Esophagus muscularis mucosa (tissue), 4 donors: ENCODE results near the gene MAP3K9. TPM values are rescaled to one million over a fixed set of nuclear protein-coding genes. Genes with fewer than 3 reads are reported as not detected.

ENCODE experiments used
- DNase-seq: peaks from one replicate; pipeline ENCODE4 v3.0.0-alpha.2; 2017; ENCODE audit errors: extremely low spot score
- H3K27ac ChIP-seq, 4 donors: fragments of 200-600 bp; sonication (generic); replicated peaks in 1 of 4; 1 replicate in 3 of 4; 2 replicates in 1 of 4; pipeline ENCODE4 v1.5.1; 2016 to 2019; ENCODE audit warnings: mild to moderate bottlenecking in 1 of 4
- H3K27me3 ChIP-seq, 4 donors: fragments of 200-600 bp; sonication (generic); one replicate each; pipeline versions ENCODE4 v1.5.1 to v1.6.0; 2016 to 2019
- H3K36me3 ChIP-seq, 4 donors: fragments of 200-600 bp; sonication (generic); one replicate each; pipeline ENCODE4 v1.5.1; 2016 to 2019
- H3K4me1 ChIP-seq, 4 donors: fragments of 200-600 bp; sonication (generic); one replicate each; pipeline ENCODE4 v1.5.1; 2016 to 2019
- H3K4me3 ChIP-seq, 4 donors: fragments of 200-600 bp; sonication (generic); 1 replicate in 2 of 4; 2 replicates in 2 of 4; pipeline ENCODE4 v1.5.1; 2016 to 2019; ENCODE audit warnings: mild to moderate bottlenecking in 4 of 4, moderate library complexity in 1 of 4
- H3K9me3 ChIP-seq, 4 donors: fragments of 200-600 bp; sonication (generic); 1 replicate in 3 of 4; 2 replicates in 1 of 4; pipeline ENCODE4 v1.5.1; 2016 to 2019
- EP300 ChIP-seq: sonication (generic); formaldehyde crosslinking; IDR thresholded peaks from one replicate; pipeline ENCODE4 v1.6.1; 2017; ENCODE audit warnings: antibody characterized with exemption
- POLR2A ChIP-seq: fragments of 450-650 bp; IDR thresholded peaks from one replicate; pipeline ENCODE4 v1.6.1; 2017; ENCODE audit warnings: antibody characterized with exemption, moderate library complexity, mild to moderate bottlenecking, low read depth
- POLR2AphosphoS5 ChIP-seq, 2 donors: sonication (generic); formaldehyde crosslinking; IDR thresholded peaks; one replicate each; pipeline ENCODE4 v1.6.1; 2017; ENCODE audit warnings: antibody characterized with exemption in 2 of 2
- WGBS: methylation state at CpG from one replicate; pipeline ENCODE4 v1.1.5; 2018; 5-methylcytosine and 5-hydroxymethylcytosine counted together
- intact Hi-C: fragments of 100-400 bp; cut with DNase I; formaldehyde crosslinking; loops from one replicate; pipeline ENCODE4 v1.15.1; 2023
- total RNA-seq, 4 donors: library from RNA; depleted of rRNA; stranded (reverse); fragments of >200 nt; gene quantifications; one replicate each; pipeline versions ENCODE4 v1.1.0 to v1.2.1, GENCODE V29; 2016
- TF ChIP-seq, protein P1 (sequence below), 3 experiments: fragments of 200-600 bp in 2 of 3; fragments of 450-650 bp in 1 of 3; sonication (generic) in 2 of 3; IDR thresholded peaks; one replicate each; pipeline ENCODE4 v1.5.1; 2017 to 2019; ENCODE audit warnings: antibody characterized with exemption in 3 of 3, mild to moderate bottlenecking in 2 of 3, moderate library complexity in 1 of 3

MAP3K9 gene
- total RNA-seq, 4 donors from 2014 or later = 0.83 to 3.3 (median 1.8) TPM

DNA sequence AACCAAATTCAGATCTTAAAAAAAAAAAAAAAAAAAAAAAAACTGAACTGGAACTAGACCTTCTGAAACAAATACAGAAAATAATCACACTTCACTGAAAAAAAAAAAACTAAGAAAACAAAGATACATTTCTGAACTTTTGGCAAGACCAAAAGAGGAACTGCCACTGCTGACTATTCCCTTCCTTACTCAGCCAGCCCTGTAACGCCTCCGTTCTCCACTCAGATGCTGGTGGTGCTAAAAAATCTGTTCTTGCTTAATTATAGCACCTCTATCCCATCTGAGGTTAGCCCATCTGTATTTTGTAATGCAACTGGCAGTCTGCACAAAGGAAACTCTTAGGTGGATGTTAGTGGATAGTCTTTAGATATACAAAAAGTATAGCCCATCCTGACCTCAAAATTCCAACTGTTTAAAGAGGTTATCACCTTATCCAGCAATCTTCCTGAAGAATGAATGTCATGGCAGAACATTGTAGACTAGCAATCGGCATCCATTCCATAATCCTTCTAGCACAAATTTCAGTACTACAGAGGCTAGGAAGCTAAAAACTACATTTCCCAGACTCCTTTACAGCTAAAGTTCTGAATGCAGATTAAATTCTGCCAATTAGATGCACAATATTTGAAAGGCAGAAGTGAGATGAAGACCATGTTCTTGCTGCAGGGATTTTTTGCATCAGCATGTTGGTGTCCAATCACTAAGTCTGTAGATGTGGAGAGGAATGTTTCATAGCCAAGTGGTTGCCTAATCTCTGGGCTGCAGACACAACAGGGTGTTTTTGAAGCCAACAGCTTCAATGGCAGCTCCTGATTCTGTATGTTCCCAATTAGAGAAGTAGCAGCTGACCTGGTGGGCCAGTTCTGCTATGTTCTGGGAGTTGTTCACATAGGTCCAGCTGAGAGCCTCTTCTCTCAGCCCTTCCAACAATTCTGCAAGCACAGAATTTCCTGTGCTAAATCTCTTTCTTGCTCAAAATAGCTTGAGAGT, 5.7 kb downstream of the MAP3K9 start:
- Histone ChIP-seq H3K9me3 (no peaks in the 10 kb centered on the region), H3K36me3 (peaks cover 0 to 5% (median 0%) of the 10 kb centered on the region in 4 donors), H3K4me3 (no peak overlapping the region), H3K27me3 (peaks cover 0 to 18% (median 0%) of the 10 kb centered on the region in 4 donors), H3K27ac (no peak overlapping the region), H3K4me1 (peaks cover 7 to 10% (median 10%) of the 10 kb centered on the region in 4 donors)
- DNase-seq = no peak
- WGBS = 83% methylated on average over 3 of the region's 3 CpGs
- TF ChIP-seq, protein P1, sequence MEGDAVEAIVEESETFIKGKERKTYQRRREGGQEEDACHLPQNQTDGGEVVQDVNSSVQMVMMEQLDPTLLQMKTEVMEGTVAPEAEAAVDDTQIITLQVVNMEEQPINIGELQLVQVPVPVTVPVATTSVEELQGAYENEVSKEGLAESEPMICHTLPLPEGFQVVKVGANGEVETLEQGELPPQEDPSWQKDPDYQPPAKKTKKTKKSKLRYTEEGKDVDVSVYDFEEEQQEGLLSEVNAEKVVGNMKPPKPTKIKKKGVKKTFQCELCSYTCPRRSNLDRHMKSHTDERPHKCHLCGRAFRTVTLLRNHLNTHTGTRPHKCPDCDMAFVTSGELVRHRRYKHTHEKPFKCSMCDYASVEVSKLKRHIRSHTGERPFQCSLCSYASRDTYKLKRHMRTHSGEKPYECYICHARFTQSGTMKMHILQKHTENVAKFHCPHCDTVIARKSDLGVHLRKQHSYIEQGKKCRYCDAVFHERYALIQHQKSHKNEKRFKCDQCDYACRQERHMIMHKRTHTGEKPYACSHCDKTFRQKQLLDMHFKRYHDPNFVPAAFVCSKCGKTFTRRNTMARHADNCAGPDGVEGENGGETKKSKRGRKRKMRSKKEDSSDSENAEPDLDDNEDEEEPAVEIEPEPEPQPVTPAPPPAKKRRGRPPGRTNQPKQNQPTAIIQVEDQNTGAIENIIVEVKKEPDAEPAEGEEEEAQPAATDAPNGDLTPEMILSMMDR (IDR thresholded peaks at IDR 0.05) = no peak
- TF ChIP-seq POLR2A (no peak), EP300 (no peak), POLR2AphosphoS5 (IDR thresholded peaks at IDR 0.05) (no peak)
- intact Hi-C loops = no loop called here

- Histone ChIP-seq H3K36me3 (peaks cover 0 to 5% (median 0%) of the 10 kb centered on the region in 4 donors), H3K27me3 (peaks cover 0 to 9% (median 0%) of the 10 kb centered on the region in 4 donors), H3K4me3 (no peak overlapping the region), H3K9me3 (no peaks in the 10 kb centered on the region), H3K4me1 (no peaks in the 10 kb centered on the region), H3K27ac (no peak overlapping the region)
- intact Hi-C loops = no loop called here
- TF ChIP-seq, protein P1 (IDR thresholded peaks at IDR 0.05) = no peak
- TF ChIP-seq EP300 (no peak), POLR2A (no peak), POLR2AphosphoS5 (IDR thresholded peaks at IDR 0.05) (no peak)
- WGBS = 87% methylated on average over 1 of the region's 1 CpG
- no peak for DNase-seq
Observed at GRCh38 chr14:70802379-70802778, 6.9 kb downstream of the MAP3K9 start.

GRCh38 chr14:70801836-70802235, 7.5 kb downstream of the MAP3K9 start:
- intact Hi-C loops = no loop called here
- no peak overlapping the region for H3K27ac ChIP-seq
- H3K36me3 ChIP-seq = peaks cover 0 to 5% (median 0%) of the 10 kb centered on the region in 4 donors
- H3K9me3 ChIP-seq = no peaks in the 10 kb centered on the region
- no peak for TF ChIP-seq EP300
- no peak for TF ChIP-seq POLR2A
- TF ChIP-seq POLR2AphosphoS5 (IDR thresholded peaks at IDR 0.05) = no peak
- TF ChIP-seq, protein P1 (IDR thresholded peaks at IDR 0.05) = no peak
- DNase-seq = no peak
- no peaks in the 10 kb centered on the region for H3K4me1 ChIP-seq
- no peak overlapping the region for H3K4me3 ChIP-seq
- 90% methylated on average over 5 of the region's 5 CpGs for WGBS
- peaks cover 0 to 6% (median 0%) of the 10 kb centered on the region in 4 donors for H3K27me3 ChIP-seq

DNA sequence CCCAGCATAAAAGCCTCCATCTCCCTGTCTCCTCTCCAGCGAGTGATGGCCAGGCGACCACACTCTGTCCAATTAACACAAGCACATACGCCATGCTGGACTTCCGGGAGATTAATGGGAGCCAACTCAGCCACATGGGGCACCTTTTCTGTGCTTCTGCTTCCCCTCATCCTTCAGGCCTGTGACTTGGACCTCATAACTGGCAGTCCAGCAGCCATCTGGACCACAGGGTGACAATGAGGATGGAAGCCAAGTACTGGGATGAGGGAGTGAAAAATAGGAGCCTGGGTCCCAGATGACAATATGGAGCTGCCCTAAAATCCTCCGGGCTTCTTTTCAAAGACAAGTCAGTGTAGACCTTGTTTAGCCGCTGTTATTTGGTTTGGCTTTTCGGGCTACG, 12.8 kb downstream of the MAP3K9 start:
- no peaks in the 10 kb centered on the region for H3K27me3 ChIP-seq
- H3K36me3 ChIP-seq = peaks cover 0 to 5% (median 0%) of the 10 kb centered on the region in 4 donors
- TF ChIP-seq EP300 = no peak
- no peak for TF ChIP-seq POLR2A
- WGBS = 96% methylated on average over 8 of the region's 8 CpGs
- H3K4me3 ChIP-seq = no peak overlapping the region
- H3K27ac ChIP-seq = no peak overlapping the region
- no peak for DNase-seq
- intact Hi-C loops = no loop called here
- H3K4me1 ChIP-seq = no peaks in the 10 kb centered on the region
- H3K9me3 ChIP-seq = no peaks in the 10 kb centered on the region

DNA sequence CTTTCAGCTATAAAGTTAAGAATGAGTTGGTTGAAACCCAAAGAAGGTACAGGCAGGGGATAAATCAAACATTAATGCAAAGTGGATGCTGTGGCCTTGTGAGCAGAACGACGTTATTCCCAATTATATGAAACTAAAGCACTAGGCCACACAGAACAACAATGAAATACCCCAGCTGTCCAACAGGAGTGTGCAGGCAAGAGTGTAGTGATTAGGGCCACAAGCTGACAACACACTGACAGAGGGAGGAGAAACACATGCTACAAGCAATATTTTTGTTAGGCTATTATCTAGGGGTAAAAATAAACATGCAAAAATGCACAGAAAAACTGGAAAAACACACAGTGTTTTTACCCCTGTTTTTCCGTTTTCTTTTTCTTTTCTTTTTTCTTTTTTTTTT, 15.0 kb downstream of the MAP3K9 start:
- Histone ChIP-seq H3K9me3 (no peaks in the 10 kb centered on the region), H3K36me3 (no peaks in the 10 kb centered on the region), H3K4me1 (peaks cover 0 to 3% (median 0%) of the 10 kb centered on the region in 4 donors), H3K27ac (no peak overlapping the region), H3K4me3 (no peak overlapping the region), H3K27me3 (no peaks in the 10 kb centered on the region)
- no peak for DNase-seq
- 77% methylated on average over 3 of the region's 3 CpGs for WGBS
- TF ChIP-seq EP300 (no peak), POLR2A (no peak)
- TF ChIP-seq, protein P1 (IDR thresholded peaks at IDR 0.05) = no peak
- intact Hi-C loops = no loop called here
